GM18870 (cell line): ENCODE data around the gene COL5A2.

Source experiments
- ATAC-seq: cut with Tn5 transposase; IDR thresholded peaks from one replicate; pipeline ENCODE4 v1.9.1; 2021; ENCODE audit warnings: moderate library complexity; ENCODE audit not compliant: unreplicated experiment

COL5A2 gene

GRCh38 chr2:189104934-189105333, 74.6 kb downstream of the COL5A2 start:
- no peak for ATAC-seq

DNA sequence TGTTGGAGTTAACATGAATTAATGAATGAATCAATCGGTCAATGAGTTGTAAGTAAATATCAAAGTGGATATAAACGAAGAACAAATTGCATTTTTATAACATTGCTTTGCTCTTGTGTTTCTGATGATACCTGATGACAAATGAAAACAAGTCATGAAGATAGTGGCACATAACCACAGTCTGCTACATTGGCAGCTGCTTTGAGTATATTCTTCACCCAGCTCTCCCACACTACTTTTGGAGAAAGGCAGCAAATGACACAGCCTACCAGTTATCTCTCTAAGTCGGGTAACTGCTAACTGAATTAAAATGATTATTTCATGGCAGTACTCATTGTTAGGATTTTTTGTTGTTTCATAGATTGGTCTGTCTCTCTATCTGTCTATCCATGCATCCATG, 76.8 kb downstream of the COL5A2 start:
- no peak for ATAC-seq

DNA sequence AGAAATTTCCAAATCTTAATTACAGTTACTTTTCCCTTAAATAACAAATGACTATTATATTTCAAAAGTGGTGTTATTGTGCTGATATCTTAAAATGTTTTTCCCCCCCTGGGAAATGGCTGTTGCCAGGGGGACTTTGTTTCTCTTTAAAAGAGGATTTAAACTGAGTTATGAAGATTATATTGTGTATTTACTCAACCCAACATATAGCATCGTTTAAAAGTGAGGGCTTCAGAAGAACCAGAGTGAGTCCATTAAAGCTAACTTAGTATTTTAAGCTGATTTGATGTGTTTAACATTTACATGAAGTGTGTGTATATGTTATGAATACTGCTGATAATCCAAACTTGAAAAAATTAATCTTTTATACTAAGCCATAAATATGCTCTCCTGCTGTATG, 81.6 kb downstream of the COL5A2 start:
- ATAC-seq = no peak

GRCh38 chr2:189096769-189097447, 82.7 kb downstream of the COL5A2 start:
- no peak for ATAC-seq

DNA sequence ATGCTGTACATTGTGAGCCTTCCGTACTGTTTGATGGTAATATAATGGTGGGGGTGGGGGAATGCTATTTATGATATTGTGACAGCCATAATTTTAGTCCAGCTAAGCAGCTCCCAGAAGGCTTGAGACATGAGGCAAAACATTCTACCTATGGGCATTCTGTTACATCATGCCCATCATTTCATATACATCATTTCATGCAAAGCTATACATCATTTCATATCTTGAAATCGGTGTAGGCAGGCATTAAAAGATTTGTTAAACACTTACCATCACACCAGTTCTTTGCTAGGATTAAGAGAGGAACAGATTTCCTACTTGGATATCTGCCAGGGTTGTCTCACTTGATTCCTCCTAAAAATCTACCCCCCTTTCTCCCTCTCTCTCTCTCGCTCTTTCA, 84.5 kb downstream of the COL5A2 start:
- ATAC-seq = no peak

- no peak for ATAC-seq
These were observed 86.6 kb downstream of the COL5A2 start for GRCh38 chr2:189092936-189093335.

GRCh38 chr2:189091253-189091652, 88.3 kb downstream of the COL5A2 start:
- ATAC-seq = no peak

DNA sequence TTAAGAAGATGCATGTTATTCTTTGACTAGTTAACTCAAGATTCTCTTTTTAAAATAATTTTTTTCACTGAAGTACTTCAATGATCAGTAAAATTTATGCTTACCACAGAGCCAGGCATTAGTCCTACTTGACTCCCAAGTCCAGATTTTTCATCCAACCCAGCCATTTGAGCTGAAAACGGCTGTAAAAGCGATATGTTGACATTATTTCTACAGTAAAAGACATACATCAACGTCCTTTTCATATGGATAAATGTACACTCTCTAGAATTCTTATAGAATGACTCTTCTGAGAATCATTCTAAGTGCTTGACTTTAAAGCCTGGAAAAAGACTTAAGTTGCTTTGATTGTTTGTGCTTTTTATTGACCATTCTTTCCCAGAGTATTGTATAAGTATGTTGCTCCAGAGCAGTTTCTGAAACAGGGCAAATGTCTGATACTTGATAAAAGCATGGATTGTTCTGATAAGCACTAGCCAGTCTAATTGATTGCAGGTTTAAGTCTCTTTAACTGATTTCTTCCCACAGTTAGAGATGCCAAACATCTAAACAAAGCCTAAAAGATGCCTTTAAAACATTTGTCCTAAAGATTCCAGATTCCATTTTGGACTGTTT, 90.9 kb downstream of the COL5A2 start:
- no peak for ATAC-seq

GRCh38 chr2:189086710-189087109, 92.9 kb downstream of the COL5A2 start:
- ATAC-seq = no peak

DNA sequence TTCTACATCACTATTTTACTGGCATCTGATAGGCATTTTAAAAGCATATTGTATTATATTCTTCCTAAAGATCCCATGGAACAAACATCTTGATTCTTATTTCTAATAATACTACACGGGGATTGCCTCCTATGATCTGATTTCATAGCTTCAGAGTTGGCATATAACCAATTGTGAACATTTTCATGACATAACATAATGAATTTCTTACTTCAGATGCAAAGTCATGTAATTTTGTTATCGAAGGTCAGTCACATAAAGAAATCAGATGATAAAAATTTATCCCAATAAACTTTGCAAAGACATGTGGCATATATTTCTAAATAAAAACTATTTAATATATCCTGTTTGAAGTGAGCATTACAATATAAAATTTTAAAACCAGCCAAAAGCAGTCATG, 93.3 kb downstream of the COL5A2 start:
- ATAC-seq = no peak

- no peak for ATAC-seq
These were observed 96.0 kb downstream of the COL5A2 start for GRCh38 chr2:189083606-189084005.

DNA sequence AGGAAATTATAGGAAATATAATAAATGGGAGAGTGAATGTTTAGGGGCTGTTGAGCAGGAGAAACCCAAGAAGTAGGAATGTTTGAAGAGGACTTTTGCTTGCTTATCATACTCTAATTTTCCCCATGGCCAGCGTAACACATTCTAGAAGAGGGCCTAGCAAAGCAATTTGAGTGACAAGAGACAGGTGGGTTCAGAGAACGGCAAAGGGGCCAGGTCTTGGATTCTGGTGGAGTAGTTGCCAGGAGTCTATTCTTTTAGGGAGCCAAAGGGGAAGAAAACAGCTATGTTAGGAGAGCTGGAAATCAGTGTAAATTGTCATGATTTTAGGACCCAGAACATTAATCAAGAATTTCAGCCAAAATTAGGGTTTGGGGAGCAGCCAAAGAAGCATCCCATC, 96.5 kb downstream of the COL5A2 start:
- no peak for ATAC-seq

- no peak for ATAC-seq
These were observed 97.1 kb downstream of the COL5A2 start for GRCh38 chr2:189082376-189082975.

DNA sequence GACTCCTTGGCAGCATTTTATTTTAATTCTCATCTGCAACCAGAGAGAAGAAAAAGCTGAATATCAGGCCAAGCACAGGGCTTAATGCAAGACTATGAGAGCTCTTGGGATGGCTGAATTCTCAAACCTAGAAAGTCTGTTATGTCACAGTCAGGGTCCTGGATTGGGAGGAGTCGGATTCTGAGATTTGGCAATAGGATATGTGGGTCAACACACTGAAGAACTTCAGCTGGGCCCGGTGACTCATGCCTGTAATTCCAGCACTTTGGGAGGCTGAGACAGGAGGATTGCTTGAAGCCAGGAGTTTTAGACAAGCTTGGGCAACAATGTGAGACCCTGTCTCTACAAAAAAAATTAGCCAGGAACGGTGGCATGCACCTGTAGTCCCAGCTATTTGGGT, 103.0 kb downstream of the COL5A2 start:
- no peak for ATAC-seq

GRCh38 chr2:189076120-189076519, 103.4 kb downstream of the COL5A2 start:
- ATAC-seq = no peak

DNA sequence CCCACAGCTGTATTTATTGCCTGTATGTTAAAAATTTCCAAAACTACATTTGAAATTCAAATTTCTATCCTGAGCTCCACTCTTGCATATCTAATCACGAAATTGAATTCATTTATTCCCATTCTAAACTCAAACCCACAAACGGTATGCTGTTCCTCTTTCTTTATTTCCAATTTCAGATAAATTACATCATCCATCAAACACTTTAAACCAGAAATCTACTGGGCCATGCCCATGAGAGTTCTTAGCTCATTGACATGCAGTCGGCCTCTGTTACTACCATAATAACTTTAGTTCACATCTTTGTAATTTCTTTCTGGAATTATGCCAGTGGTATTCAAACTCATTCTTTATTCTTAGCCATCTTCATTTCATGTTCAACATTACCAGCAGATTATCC, 105.1 kb downstream of the COL5A2 start:
- ATAC-seq = no peak

DNA sequence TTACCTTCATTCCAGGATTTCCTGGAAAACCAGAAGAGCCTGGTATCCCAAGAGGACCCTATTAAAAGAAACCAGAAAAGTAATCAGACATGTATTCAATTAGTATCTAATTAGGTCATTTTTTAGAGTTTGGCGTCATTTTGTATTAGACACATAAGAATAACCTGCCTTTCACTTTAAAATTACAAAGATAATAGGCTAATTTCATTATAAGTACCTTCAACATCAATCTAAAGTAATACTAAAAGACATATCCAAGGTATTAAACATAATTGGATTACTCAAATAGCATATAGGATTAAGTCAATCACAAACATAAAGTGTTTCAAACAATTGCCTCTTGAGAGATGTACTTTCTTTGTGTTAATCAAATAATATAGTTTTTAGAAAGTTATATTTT, 107.5 kb downstream of the COL5A2 start:
- no peak for ATAC-seq

- ATAC-seq = no peak
These were observed 109.5 kb downstream of the COL5A2 start for GRCh38 chr2:189069855-189070619.

GRCh38 chr2:189066037-189066436, 113.5 kb downstream of the COL5A2 start:
- no peak for ATAC-seq

GRCh38 chr2:189060096-189060642, 119.4 kb downstream of the COL5A2 start:
- ATAC-seq = no peak

DNA sequence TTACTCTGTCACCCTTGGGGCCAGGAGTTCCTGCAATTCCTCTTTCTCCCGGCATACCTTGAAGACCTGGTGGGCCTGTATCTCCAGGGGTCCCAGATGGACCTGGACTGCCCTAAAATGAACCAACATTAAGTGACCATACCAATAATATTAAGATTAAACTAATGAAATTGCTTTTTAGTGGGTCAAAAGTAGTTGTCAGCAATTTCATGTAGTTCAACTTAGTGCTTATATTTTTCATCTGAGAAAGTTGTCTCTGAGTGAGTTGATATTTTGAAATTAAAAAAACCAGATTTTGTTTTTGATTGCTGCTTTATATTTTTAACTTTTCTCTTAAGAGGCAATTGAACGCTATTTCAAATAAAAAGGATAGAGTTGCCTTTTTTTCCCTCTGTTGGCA, 122.2 kb downstream of the COL5A2 start:
- no peak for ATAC-seq
